Measurements from ENCODE around the gene SPG21. TPM values are rescaled to one million over a fixed set of nuclear protein-coding genes. Genes with fewer than 3 reads are reported as not detected.
A peak's percentile ranks its signal among the peaks of the same experiment; 100 is the strongest.

SPG21 gene
- total and polyA plus RNA-seq, 2 of the 8 experiments (the other 6 are each of a cell fraction or from before 2014, with no cell fraction given), result 67.3 to 72.7 TPM

DNA sequence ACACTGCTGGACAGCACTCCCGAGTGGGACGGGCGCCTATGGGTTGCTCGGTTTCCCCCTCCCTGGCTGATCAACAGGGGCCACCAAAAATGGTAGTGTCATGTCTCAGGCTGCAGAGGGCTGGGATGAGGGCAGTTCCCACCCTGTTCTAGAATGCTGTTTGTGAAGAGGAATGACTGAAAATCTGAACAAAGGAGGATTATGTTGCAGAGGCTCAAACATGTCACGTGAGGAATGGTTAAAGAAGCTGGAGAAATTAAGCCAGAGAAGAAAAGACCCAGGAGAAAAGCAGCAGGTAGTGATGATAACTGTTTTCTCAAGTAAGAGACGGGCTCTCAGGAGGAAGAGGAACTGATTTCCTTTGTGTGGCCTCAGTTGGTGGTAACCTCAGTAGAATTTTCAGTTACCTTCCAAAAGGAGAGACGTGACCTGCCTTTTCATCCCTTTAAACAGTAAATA lies 10.4 kb downstream of the SPG21 start:
- Histone ChIP-seq H3K4me1 (replicated peaks in 1 of 4; ENCODE audit: control insufficient read depth in 3 of 4, insufficient read depth in 4 of 4, low read length in 3 of 4) (peaks cover 3 to 6% (median 4%) of the 10 kb centered on the region in 4 experiments; a peak in 5 of 7 replicates), H2BK12ac (ENCODE audit: low read depth, low read length) (no peak overlapping the region), H3K9me3 (ENCODE audit: insufficient read depth in 2 of 2, low read depth in 1 of 2, low read length in 1 of 2) (no peaks in the 10 kb centered on the region), H3K23ac (ENCODE audit: insufficient read length) (no peak overlapping the region), H2BK20ac (ENCODE audit: low read length) (no peak overlapping the region), H3K79me1 (ENCODE audit: low read depth, low read length) (no peaks in the 10 kb centered on the region), H3K4me2 (ENCODE audit: insufficient read depth in 1 of 2, low read depth in 2 of 2, low read length in 2 of 2) (peak overlapping the region; percentile 25 to 56; a peak in 3 of 4 replicates), H3K18ac (ENCODE audit: extremely low read depth, low read length) (no peak overlapping the region), H3K36me3 (ENCODE audit: control insufficient read depth in 2 of 4, insufficient read depth in 4 of 4, low read length in 3 of 4) (peaks cover 0 to 30% (median 3%) of the 10 kb centered on the region in 4 experiments; a peak in 5 of 8 replicates), H4K8ac (ENCODE audit: extremely low read depth, insufficient read depth, low read length) (no peak overlapping the region), H2BK5ac (ENCODE audit: low read depth, low read length) (no peak overlapping the region), H3K79me2 (ENCODE audit: control insufficient read depth in 1 of 2, insufficient read depth in 2 of 2, low read length in 2 of 2) (no peaks in the 10 kb centered on the region; a peak in 1 of 4 replicates), H3K4ac (replicated peaks; ENCODE audit: insufficient read length, low read depth, low read length) (no peak overlapping the region), H3K4me3 (ENCODE audit: extremely low read depth in 1 of 4, insufficient read depth in 2 of 4, low read depth in 3 of 4, low read length in 4 of 4) (peak overlapping the region in 1 of 4 experiments; percentile 1; a peak in 1 of 8 replicates), H2BK15ac (ENCODE audit: low read length) (no peak overlapping the region; the same call in 1 of the 2 replicates), H2AK5ac (ENCODE audit: low read depth, low read length) (no peak overlapping the region), H3K14ac (ENCODE audit: insufficient read length) (no peak overlapping the region), H4K91ac (replicated peaks; ENCODE audit: insufficient read length, low read length) (no peak overlapping the region), H3K56ac (replicated peaks; ENCODE audit: insufficient read length, low read depth, low read length) (no peak overlapping the region), H2AFZ (ENCODE audit: low read length) (no peak overlapping the region), H3K23me2 (ENCODE audit: low read depth, low read length) (no peaks in the 10 kb centered on the region), H4K5ac (ENCODE audit: insufficient read length, low read depth, low read length) (peak overlapping the region; percentile 32), H2BK120ac (replicated peaks; ENCODE audit: low read depth, low read length) (no peak overlapping the region), H3K9ac (replicated peaks in 1 of 4; ENCODE audit: extremely low read depth in 1 of 4, low read depth in 3 of 4, low read length in 3 of 4) (no peak overlapping the region; a peak in 2 of 7 replicates), H4K20me1 (replicated peaks in 1 of 2; ENCODE audit: control insufficient read depth in 1 of 2, insufficient read depth in 2 of 2, low read length in 2 of 2) (peaks cover 0 to 1% of the 10 kb centered on the region in 2 experiments), H3K27me3 (replicated peaks in 1 of 4; ENCODE audit: control insufficient read depth in 3 of 4, extremely low read depth in 1 of 4, insufficient read depth in 3 of 4, low read length in 3 of 4) (no peaks in the 10 kb centered on the region), H3K27ac (ENCODE audit: low read depth, low read length) (peak overlapping the region; percentile 53; the same call in 1 of the 2 replicates)
- FAIRE-seq, result peak; percentile 82
- POLR2A ChIA-PET (ENCODE audit: partially characterized antibody), result interaction anchor here (0.8 to 2.3 kb wide), 6 partner anchors 9 to 298 kb away, joined by 3 to 12 read pairs (median 3); no protein-coding TSS in a partner anchor
- 45% methylated on average over 7 of the region's 7 CpGs; no CpG with 5 or more reads in 1 of the 2 experiments for WGBS, 2 experiments (ENCODE audit: extremely low coverage in 1 of 2, insufficient coverage in 1 of 2, insufficient read length in 1 of 2, insufficient replicate concordance in 2 of 2, low coverage in 1 of 2, low lambda C conversion rate in 2 of 2, missing lambda C conversion rate in 1 of 2)
- CTCF ChIA-PET (ENCODE audit: partially characterized antibody), result interaction anchor here (0.7 to 1.2 kb wide), 4 partner anchors 18 to 188 kb away, joined by 3 to 5 read pairs (median 3); no protein-coding TSS in a partner anchor
- DNase-seq (ENCODE audit: low read depth in 1 of 2, low spot score in 2 of 2), result no peak
- no peak for TF ChIP-seq JUND (IDR thresholded peaks at IDR 0.05; ENCODE audit: low read length)
- TF ChIP-seq, protein P1, sequence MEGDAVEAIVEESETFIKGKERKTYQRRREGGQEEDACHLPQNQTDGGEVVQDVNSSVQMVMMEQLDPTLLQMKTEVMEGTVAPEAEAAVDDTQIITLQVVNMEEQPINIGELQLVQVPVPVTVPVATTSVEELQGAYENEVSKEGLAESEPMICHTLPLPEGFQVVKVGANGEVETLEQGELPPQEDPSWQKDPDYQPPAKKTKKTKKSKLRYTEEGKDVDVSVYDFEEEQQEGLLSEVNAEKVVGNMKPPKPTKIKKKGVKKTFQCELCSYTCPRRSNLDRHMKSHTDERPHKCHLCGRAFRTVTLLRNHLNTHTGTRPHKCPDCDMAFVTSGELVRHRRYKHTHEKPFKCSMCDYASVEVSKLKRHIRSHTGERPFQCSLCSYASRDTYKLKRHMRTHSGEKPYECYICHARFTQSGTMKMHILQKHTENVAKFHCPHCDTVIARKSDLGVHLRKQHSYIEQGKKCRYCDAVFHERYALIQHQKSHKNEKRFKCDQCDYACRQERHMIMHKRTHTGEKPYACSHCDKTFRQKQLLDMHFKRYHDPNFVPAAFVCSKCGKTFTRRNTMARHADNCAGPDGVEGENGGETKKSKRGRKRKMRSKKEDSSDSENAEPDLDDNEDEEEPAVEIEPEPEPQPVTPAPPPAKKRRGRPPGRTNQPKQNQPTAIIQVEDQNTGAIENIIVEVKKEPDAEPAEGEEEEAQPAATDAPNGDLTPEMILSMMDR (IDR thresholded peaks at IDR 0.05; ENCODE audit: control extremely low read depth in 1 of 3, insufficient read depth in 1 of 3, low read depth in 1 of 3, low read length in 3 of 3), result peak in 1 of 3 experiments; percentile 1; a peak in 1 of 4 replicates
- TF ChIP-seq CTBP2 (IDR thresholded peaks at IDR 0.05; ENCODE audit: borderline replicate concordance, insufficient read depth, insufficient read length, low read length), result no peak
- TF ChIP-seq USF2 (IDR thresholded peaks at IDR 0.05; ENCODE audit: low read length), result peak; percentile 75
- TF ChIP-seq HDAC2 (IDR thresholded peaks at IDR 0.05; ENCODE audit: borderline replicate concordance in 1 of 2, low read depth in 2 of 2, low read length in 2 of 2), result 0 out of 4 replicates have a peak, but pooled peaks of 1 of the 2 experiments have one; percentile 19
- no peak for TF ChIP-seq GTF2F1 (IDR thresholded peaks at IDR 0.05; ENCODE audit: borderline replicate concordance, low read depth, low read length)
- no peak for TF ChIP-seq SIRT6 (IDR thresholded peaks at IDR 0.05; ENCODE audit: low read length)

Measured in H1 (cell line).